HG03432 (cell line): ENCODE data around the gene HHIPL2.
"Not testable (repeated sequence)": the region's sequence is repeated elsewhere in the genome, so short reads cannot be mapped to it uniquely, and the experiment has no call there.

Experiments used
- ATAC-seq: cut with Tn5 transposase; IDR thresholded peaks from one replicate; pipeline ENCODE4 v1.9.1; 2021; ENCODE audit warnings: mild to moderate bottlenecking, moderate library complexity; ENCODE audit not compliant: unreplicated experiment

Gene HHIPL2

GRCh38 chr1:222540598-222540995 lies 7.3 kb downstream of the HHIPL2 start:
- no peak for ATAC-seq

GRCh38 chr1:222539951-222540597 lies 7.8 kb downstream of the HHIPL2 start:
- ATAC-seq = no peak

- ATAC-seq = no peak
These were observed 12.4 kb downstream of the HHIPL2 start for GRCh38 chr1:222535455-222535854.

GRCh38 chr1:222530852-222531251 lies 17.1 kb downstream of the HHIPL2 start:
- ATAC-seq = no peak

GRCh38 chr1:222529916-222530315 lies 18.0 kb downstream of the HHIPL2 start:
- ATAC-seq = no peak

- no peak for ATAC-seq
These were observed 18.7 kb downstream of the HHIPL2 start for GRCh38 chr1:222529181-222529580.

GRCh38 chr1:222525951-222526350 lies 22.0 kb downstream of the HHIPL2 start:
- ATAC-seq = no peak

- no peak for ATAC-seq
These were observed 24.1 kb downstream of the HHIPL2 start for GRCh38 chr1:222523852-222524251.

GRCh38 chr1:222522105-222522915 lies 25.6 kb downstream of the HHIPL2 start:
- no peak for ATAC-seq

- ATAC-seq = no peak
These were observed 26.4 kb downstream of the HHIPL2 start for GRCh38 chr1:222521299-222522104.

GRCh38 chr1:222489496-222489895 lies 58.4 kb downstream of the HHIPL2 start:
- ATAC-seq = not testable (repeated sequence)

GRCh38 chr1:222487774-222488173 lies 60.1 kb downstream of the HHIPL2 start:
- not testable (repeated sequence) for ATAC-seq

GRCh38 chr1:222484005-222484404 lies 63.9 kb downstream of the HHIPL2 start:
- ATAC-seq = not testable (repeated sequence)

- ATAC-seq = not testable (repeated sequence)
These were observed 68.3 kb downstream of the HHIPL2 start for GRCh38 chr1:222479567-222479966.

GRCh38 chr1:222476436-222476835 lies 71.5 kb downstream of the HHIPL2 start:
- ATAC-seq = not testable (repeated sequence)

GRCh38 chr1:222473717-222474116 lies 74.2 kb downstream of the HHIPL2 start:
- not testable (repeated sequence) for ATAC-seq

- not testable (repeated sequence) for ATAC-seq
These were observed 74.9 kb downstream of the HHIPL2 start for GRCh38 chr1:222472776-222473540.
